ENCODE data around the gene OR2D2. TPM values are rescaled to one million over a fixed set of nuclear protein-coding genes. Genes with fewer than 3 reads are reported as not detected.
"Not testable (repeated sequence)": the region's sequence is repeated elsewhere in the genome, so short reads cannot be mapped to it uniquely, and the experiment has no call there.

OR2D2 gene
- total RNA-seq, 4 donors from 2014 or later = 0.40 TPM; not detected in 3

GRCh38 chr11:6898911-6899310 lies 6.6 kb upstream of the OR2D2 start:
- no peak overlapping the region for H3K27ac ChIP-seq
- H3K27me3 ChIP-seq = peaks cover 0 to 4% (median 0%) of the 10 kb centered on the region in 4 donors
- no peaks in the 10 kb centered on the region for H3K36me3 ChIP-seq
- H3K4me1 ChIP-seq = no peaks in the 10 kb centered on the region
- intact Hi-C loops (cut with DNase I) = no loop called here
- no peak for TF ChIP-seq CTCF (IDR thresholded peaks at IDR 0.05)
- TF ChIP-seq POLR2A (IDR thresholded peaks at IDR 0.05) = no peak
- 69 to 71% methylated on average over 1 of the region's 1 CpG for WGBS, 2 donors
- no peaks in the 10 kb centered on the region for H3K9me3 ChIP-seq
- no peak overlapping the region for H3K4me3 ChIP-seq
- DNase-seq = no peak

GRCh38 chr11:6895010-6895409 lies 2.7 kb upstream of the OR2D2 start:
- no peak for TF ChIP-seq CTCF (IDR thresholded peaks at IDR 0.05)
- no peak for TF ChIP-seq POLR2A (IDR thresholded peaks at IDR 0.05)
- DNase-seq = no peak
- intact Hi-C loops (cut with DNase I) = no loop called here
- Histone ChIP-seq H3K4me1 (no peaks in the 10 kb centered on the region), H3K27me3 (no peaks in the 10 kb centered on the region), H3K9me3 (no peaks in the 10 kb centered on the region), H3K4me3 (no peak overlapping the region), H3K36me3 (no peaks in the 10 kb centered on the region), H3K27ac (no peak overlapping the region)

- no peak for TF ChIP-seq POLR2A (IDR thresholded peaks at IDR 0.05)
- TF ChIP-seq CTCF (IDR thresholded peaks at IDR 0.05) = no peak
- Histone ChIP-seq H3K27me3 (no peaks in the 10 kb centered on the region), H3K36me3 (no peaks in the 10 kb centered on the region), H3K9me3 (no peaks in the 10 kb centered on the region), H3K4me1 (no peaks in the 10 kb centered on the region), H3K27ac (no peak overlapping the region), H3K4me3 (no peak overlapping the region)
- no peak for DNase-seq
- intact Hi-C loops (cut with DNase I) = no loop called here
Observed at GRCh38 chr11:6894097-6894496, 1.8 kb upstream of the OR2D2 start.

GRCh38 chr11:6889835-6890234 lies 2.5 kb downstream of the OR2D2 start:
- Histone ChIP-seq H3K4me1 (no peaks in the 10 kb centered on the region), H3K36me3 (no peaks in the 10 kb centered on the region), H3K27ac (no peak overlapping the region), H3K9me3 (no peaks in the 10 kb centered on the region), H3K4me3 (no peak overlapping the region), H3K27me3 (no peaks in the 10 kb centered on the region)
- intact Hi-C loops (cut with DNase I) = no loop called here
- DNase-seq = no peak
- TF ChIP-seq POLR2A (IDR thresholded peaks at IDR 0.05) (no peak), CTCF (IDR thresholded peaks at IDR 0.05) (no peak)
- WGBS, 2 donors = 85 to 87% methylated on average over 1 of the region's 1 CpG

- WGBS, 2 donors = 82 to 87% methylated on average over 4 of the region's 4 CpGs
- no peak for DNase-seq
- no peaks in the 10 kb centered on the region for H3K9me3 ChIP-seq
- H3K4me1 ChIP-seq = no peaks in the 10 kb centered on the region
- no peaks in the 10 kb centered on the region for H3K36me3 ChIP-seq
- intact Hi-C loops (cut with DNase I) = no loop called here
- no peaks in the 10 kb centered on the region for H3K27me3 ChIP-seq
- TF ChIP-seq POLR2A (IDR thresholded peaks at IDR 0.05) (no peak), CTCF (IDR thresholded peaks at IDR 0.05) (no peak)
- H3K4me3 ChIP-seq = no peak overlapping the region
- no peak overlapping the region for H3K27ac ChIP-seq
Observed at GRCh38 chr11:6888830-6889229, 3.5 kb downstream of the OR2D2 start.

GRCh38 chr11:6887711-6888110 lies 4.6 kb downstream of the OR2D2 start:
- H3K36me3 ChIP-seq; H3K4me3 ChIP-seq; intact Hi-C loops (cut with DNase I); DNase-seq; H3K27ac ChIP-seq; H3K4me1 ChIP-seq; H3K27me3 ChIP-seq; H3K9me3 ChIP-seq: not testable (repeated sequence)
- WGBS, 2 donors = 85 to 89% methylated on average over 5 of the region's 5 CpGs

Data from esophagus squamous epithelium (tissue), 5 donors.